Mammary epithelial cell (primary cell): ENCODE measurements around the gene PPP1R13L.

ENCODE experiments used
- EZH2 ChIP-seq: IDR thresholded peaks from 2 replicates; pipeline ENCODE4 v1.6.1; 2012; ENCODE audit warnings: low read length, inconsistent platforms, borderline replicate concordance
- TF ChIP-seq, protein P1 (sequence below), 2 donors: IDR thresholded peaks in 1 of 2; conservative IDR thresholded peaks in 1 of 2; 2 replicates each; pipeline ENCODE4 v1.5.1; 2011 to 2012; ENCODE audit warnings: inconsistent platforms in 2 of 2, low read length in 2 of 2, mild to moderate bottlenecking in 2 of 2, control low read depth in 1 of 2, low read depth in 1 of 2; ENCODE audit not compliant: insufficient read depth in 1 of 2; ENCODE audit errors: extremely low read depth in 1 of 2

DNA sequence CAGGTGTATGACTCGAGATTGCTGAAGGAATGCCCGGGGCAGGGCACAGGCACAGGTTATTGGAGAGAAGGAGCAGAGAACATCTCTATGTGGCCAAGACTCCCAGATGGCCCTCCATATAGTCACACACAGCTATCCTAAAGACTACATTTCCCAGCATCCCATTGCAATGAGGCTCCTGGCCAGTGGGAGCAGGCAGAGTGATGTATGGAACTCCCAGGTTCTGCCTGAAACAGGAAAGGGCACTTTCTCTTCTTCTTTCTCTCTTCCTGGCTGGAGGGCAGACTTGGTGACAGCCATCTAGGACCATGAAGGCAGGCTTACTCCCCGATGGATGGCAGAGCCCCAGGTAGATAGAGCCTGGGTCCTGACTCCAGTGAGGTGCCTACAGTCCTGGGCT lies 13.5 kb downstream of the PPP1R13L start:
- TF ChIP-seq, protein P1, sequence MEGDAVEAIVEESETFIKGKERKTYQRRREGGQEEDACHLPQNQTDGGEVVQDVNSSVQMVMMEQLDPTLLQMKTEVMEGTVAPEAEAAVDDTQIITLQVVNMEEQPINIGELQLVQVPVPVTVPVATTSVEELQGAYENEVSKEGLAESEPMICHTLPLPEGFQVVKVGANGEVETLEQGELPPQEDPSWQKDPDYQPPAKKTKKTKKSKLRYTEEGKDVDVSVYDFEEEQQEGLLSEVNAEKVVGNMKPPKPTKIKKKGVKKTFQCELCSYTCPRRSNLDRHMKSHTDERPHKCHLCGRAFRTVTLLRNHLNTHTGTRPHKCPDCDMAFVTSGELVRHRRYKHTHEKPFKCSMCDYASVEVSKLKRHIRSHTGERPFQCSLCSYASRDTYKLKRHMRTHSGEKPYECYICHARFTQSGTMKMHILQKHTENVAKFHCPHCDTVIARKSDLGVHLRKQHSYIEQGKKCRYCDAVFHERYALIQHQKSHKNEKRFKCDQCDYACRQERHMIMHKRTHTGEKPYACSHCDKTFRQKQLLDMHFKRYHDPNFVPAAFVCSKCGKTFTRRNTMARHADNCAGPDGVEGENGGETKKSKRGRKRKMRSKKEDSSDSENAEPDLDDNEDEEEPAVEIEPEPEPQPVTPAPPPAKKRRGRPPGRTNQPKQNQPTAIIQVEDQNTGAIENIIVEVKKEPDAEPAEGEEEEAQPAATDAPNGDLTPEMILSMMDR (conservative IDR thresholded peaks at IDR 0.05 in 1 of 2, IDR thresholded peaks at IDR 0.05 in 1 of 2; ENCODE audit: extremely low read depth in 1 of 2, insufficient read depth in 1 of 2, low read depth in 1 of 2, low read length in 2 of 2): no peak
- TF ChIP-seq EZH2: no peak
